Astrocyte (in vitro differentiated cells and primary cell): ENCODE measurements around the gene TBC1D9B.

Source experiments
- CTCF ChIP-seq: IDR thresholded peaks from 2 replicates; pipeline ENCODE4 v1.5.1; 2011; ENCODE audit warnings: low read depth, mild to moderate bottlenecking, inconsistent platforms, low read length, moderate library complexity; ENCODE audit not compliant: insufficient read depth
- EZH2 ChIP-seq: IDR thresholded peaks from 2 replicates; pipeline ENCODE4 v1.6.1; 2012; ENCODE audit warnings: mild to moderate bottlenecking, low read length, inconsistent platforms; ENCODE audit not compliant: insufficient read depth

GRCh38 chr5:179865491-179866240 is 42.0 kb downstream of the TBC1D9B start:
- no peak for TF ChIP-seq EZH2
- TF ChIP-seq CTCF: no peak
